SU-DHL-6 (cell line): Measurements from ENCODE around the gene GRM5.

Experiments
- H2AFZ ChIP-seq: fragments of 200-600 bp; sonication (generic); 2 replicates; pipeline ENCODE4 v1.6.1; 2014; ENCODE audit warnings: low read depth, mild to moderate bottlenecking, moderate library complexity, mixed read lengths, antibody characterized with exemption, low read length; ENCODE audit not compliant: severe bottlenecking
- H3F3A ChIP-seq: fragments of 200-600 bp; shearing (Covaris generic); 2 replicates; pipeline ENCODE4 v1.6.0; 2016; ENCODE audit warnings: antibody characterized with exemption, mild to moderate bottlenecking; ENCODE audit not compliant: insufficient read depth
- H3K27ac ChIP-seq: fragments of 200-600 bp; sonication (generic); 2 replicates; pipeline ENCODE4 v1.5.1; 2016; ENCODE audit warnings: low read depth, mild to moderate bottlenecking, low read length, moderate library complexity, mixed read lengths
- H3K27me3 ChIP-seq: fragments of 200-600 bp; sonication (generic), shearing (Covaris generic); 2 replicates; pipeline ENCODE4 v1.6.0; 2014; ENCODE audit warnings: mild to moderate bottlenecking, low read length
- H3K36me3 ChIP-seq: fragments of 200-600 bp; sonication (generic); 2 replicates; pipeline ENCODE4 v1.6.1; 2014; ENCODE audit warnings: mild to moderate bottlenecking, low read length, mixed read lengths
- H3K4me2 ChIP-seq: fragments of 300-600, 200-600 bp; shearing (Covaris generic), sonication (generic); 2 replicates; pipeline ENCODE4 v1.6.0; 2014; ENCODE audit warnings: low read length, low read depth, mild to moderate bottlenecking; ENCODE audit not compliant: poor library complexity, severe bottlenecking
- H3K4me3 ChIP-seq: fragments of 200-600 bp; sonication (generic); 2 replicates; pipeline ENCODE4 v1.5.1; 2014; ENCODE audit warnings: antibody characterized with exemption, low read length, mild to moderate bottlenecking, mixed read lengths; ENCODE audit not compliant: insufficient read depth, poor library complexity, severe bottlenecking
- H3K79me2 ChIP-seq: fragments of 200-600 bp; sonication (generic); 2 replicates; pipeline ENCODE4 v1.6.1; 2014; ENCODE audit warnings: mild to moderate bottlenecking, low read length, moderate library complexity; ENCODE audit not compliant: insufficient read depth
- H3K9ac ChIP-seq: fragments of 200-600 bp; sonication (generic); 2 replicates; pipeline ENCODE4 v1.7.0; 2014; ENCODE audit warnings: mild to moderate bottlenecking, low read length
- H3K9me2 ChIP-seq: fragments of 200-600 bp; sonication (generic); replicated peaks from 2 replicates; pipeline ENCODE4 v1.6.1; 2014; ENCODE audit warnings: low read length; ENCODE audit not compliant: insufficient read depth
- H3K9me3 ChIP-seq: fragments of 200-600 bp; sonication (generic); 2 replicates; pipeline ENCODE4 v1.6.1; 2014; ENCODE audit warnings: low read length, mixed read lengths; ENCODE audit not compliant: insufficient read depth
- H4K20me1 ChIP-seq: fragments of 200-600 bp; sonication (generic); 2 replicates; pipeline ENCODE4 v1.6.1; 2014; ENCODE audit warnings: low read depth, mild to moderate bottlenecking, antibody characterized with exemption, low read length, moderate library complexity, mixed read lengths
- EZH2phosphoT487 ChIP-seq: fragments of 200-600 bp; sonication (generic), shearing (Covaris generic); conservative IDR thresholded peaks from 2 replicates; pipeline ENCODE4 v1.6.1; 2018; ENCODE audit warnings: mild to moderate bottlenecking, antibody characterized with exemption, low read length, moderate library complexity, mixed read lengths
- TF ChIP-seq, protein P1 (sequence below): fragments of 200-600 bp; sonication (generic); IDR thresholded peaks from one replicate; pipeline ENCODE4 v1.5.1; 2017; ENCODE audit warnings: antibody characterized with exemption, mild to moderate bottlenecking, low read length, moderate library complexity; ENCODE audit not compliant: insufficient read depth, poor library complexity, severe bottlenecking

Gene GRM5

DNA sequence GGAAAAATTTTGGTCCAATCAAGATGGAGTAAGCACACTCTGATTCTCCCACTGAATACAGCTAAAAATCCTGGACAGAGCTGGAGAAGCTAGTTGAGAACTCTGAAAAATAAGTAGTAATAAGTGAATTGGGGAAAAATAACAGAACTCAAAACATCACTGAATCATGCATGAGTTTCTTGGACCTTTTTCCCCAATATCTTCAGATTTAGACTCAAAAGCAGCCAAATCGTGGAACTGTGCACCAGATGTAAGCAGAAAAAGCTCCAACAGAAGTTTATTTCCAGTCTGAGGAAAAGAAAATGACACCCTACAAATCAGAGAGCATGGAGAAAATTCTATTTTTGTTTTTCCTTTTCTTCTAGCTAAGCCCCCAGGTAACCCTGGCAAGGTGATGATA lies 448.6 kb downstream of the GRM5 start:
- Histone ChIP-seq H3K9ac (no peak overlapping the region), H3K4me3 (no peak overlapping the region), H3K9me3 (no peaks in the 10 kb centered on the region), H4K20me1 (no peaks in the 10 kb centered on the region), H3K4me2 (no peak overlapping the region), H3K36me3 (no peaks in the 10 kb centered on the region), H3K79me2 (no peaks in the 10 kb centered on the region), H3F3A (no peaks in the 10 kb centered on the region), H2AFZ (no peak overlapping the region), H3K27me3 (no peaks in the 10 kb centered on the region), H3K9me2 (no peaks in the 10 kb centered on the region), H3K27ac (no peak overlapping the region)
- TF ChIP-seq, protein P1, sequence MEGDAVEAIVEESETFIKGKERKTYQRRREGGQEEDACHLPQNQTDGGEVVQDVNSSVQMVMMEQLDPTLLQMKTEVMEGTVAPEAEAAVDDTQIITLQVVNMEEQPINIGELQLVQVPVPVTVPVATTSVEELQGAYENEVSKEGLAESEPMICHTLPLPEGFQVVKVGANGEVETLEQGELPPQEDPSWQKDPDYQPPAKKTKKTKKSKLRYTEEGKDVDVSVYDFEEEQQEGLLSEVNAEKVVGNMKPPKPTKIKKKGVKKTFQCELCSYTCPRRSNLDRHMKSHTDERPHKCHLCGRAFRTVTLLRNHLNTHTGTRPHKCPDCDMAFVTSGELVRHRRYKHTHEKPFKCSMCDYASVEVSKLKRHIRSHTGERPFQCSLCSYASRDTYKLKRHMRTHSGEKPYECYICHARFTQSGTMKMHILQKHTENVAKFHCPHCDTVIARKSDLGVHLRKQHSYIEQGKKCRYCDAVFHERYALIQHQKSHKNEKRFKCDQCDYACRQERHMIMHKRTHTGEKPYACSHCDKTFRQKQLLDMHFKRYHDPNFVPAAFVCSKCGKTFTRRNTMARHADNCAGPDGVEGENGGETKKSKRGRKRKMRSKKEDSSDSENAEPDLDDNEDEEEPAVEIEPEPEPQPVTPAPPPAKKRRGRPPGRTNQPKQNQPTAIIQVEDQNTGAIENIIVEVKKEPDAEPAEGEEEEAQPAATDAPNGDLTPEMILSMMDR: no peak
- TF ChIP-seq EZH2phosphoT487: no peak

DNA sequence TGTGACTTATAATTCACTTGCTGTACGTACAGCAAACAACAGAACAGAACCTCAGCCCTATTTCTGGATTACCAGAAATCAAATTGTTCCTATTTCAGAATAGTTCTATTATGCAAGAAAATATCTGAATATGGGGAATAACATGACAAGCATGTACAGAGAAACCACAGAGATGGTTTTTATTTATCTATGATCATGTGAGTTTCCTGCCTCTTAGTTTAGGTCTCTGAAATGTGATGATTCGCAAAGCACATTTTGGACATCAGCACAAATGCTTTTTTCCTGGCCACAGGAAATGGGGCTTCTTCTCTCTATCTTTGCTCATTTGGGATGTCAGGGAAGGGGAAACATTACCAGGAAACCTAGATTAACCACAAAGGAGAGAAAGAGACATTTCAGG lies 461.5 kb downstream of the GRM5 start:
- no peaks in the 10 kb centered on the region for H3K79me2 ChIP-seq
- no peak overlapping the region for H3K4me3 ChIP-seq
- H3K27ac ChIP-seq: no peak overlapping the region
- TF ChIP-seq, protein P1: no peak
- TF ChIP-seq EZH2phosphoT487: no peak
- H3K9me3 ChIP-seq: no peaks in the 10 kb centered on the region
- H3K9ac ChIP-seq: no peak overlapping the region
- H3K4me2 ChIP-seq: no peak overlapping the region
- no peaks in the 10 kb centered on the region for H3F3A ChIP-seq
- no peaks in the 10 kb centered on the region for H3K27me3 ChIP-seq
- no peaks in the 10 kb centered on the region for H3K36me3 ChIP-seq
- H3K9me2 ChIP-seq: no peaks in the 10 kb centered on the region
- H2AFZ ChIP-seq: no peak overlapping the region
- H4K20me1 ChIP-seq: no peaks in the 10 kb centered on the region

DNA sequence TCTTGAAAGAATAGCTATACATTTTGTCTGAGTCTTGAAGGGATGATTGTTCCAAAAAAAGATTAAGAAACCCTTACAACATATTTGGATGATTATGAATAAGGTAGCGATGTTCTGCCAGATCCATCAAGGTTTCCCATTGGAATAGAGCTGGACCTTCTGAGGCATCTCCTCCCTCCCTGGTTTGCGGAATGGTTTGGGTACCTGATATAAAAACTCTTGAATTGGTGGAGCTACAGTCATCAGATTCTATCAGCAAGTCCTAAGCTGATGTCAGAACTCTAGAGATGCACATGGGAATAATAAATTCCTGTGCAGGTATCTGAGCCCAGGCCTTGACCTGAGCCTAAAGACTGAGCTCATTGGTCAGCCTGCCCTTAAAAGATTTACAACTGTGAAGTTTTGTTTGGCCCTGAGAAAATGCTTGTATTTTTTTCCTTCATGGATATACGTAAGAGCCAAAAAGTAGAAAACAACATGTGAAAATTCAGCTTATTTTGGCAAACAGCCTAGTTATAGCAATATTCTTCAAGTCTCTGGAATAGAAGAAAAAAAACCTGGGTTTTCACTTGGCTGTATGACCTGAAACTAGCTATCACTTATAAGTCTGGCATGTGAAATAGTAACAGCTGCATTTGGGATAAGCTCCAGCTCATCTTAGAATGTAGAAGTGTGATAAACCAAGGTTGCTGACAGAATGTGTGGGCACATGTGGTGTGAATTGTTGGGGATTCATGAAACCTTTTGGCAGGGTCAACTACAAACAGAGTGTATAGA lies 462.5 kb downstream of the GRM5 start:
- H3K4me3 ChIP-seq: no peak overlapping the region
- no peaks in the 10 kb centered on the region for H3K9me3 ChIP-seq
- H3K79me2 ChIP-seq: no peaks in the 10 kb centered on the region
- no peaks in the 10 kb centered on the region for H3K9me2 ChIP-seq
- no peaks in the 10 kb centered on the region for H3K36me3 ChIP-seq
- H3K4me2 ChIP-seq: no peak overlapping the region
- H3F3A ChIP-seq: no peaks in the 10 kb centered on the region
- no peak overlapping the region for H3K27ac ChIP-seq
- TF ChIP-seq, protein P1: no peak
- no peak for TF ChIP-seq EZH2phosphoT487
- H3K27me3 ChIP-seq: no peaks in the 10 kb centered on the region
- H4K20me1 ChIP-seq: no peaks in the 10 kb centered on the region
- no peak overlapping the region for H3K9ac ChIP-seq
- H2AFZ ChIP-seq: no peak overlapping the region
